HepG2 (cell line): ENCODE measurements around the gene DDX20. TPM values are rescaled to one million over a fixed set of nuclear protein-coding genes. Genes with fewer than 3 reads are reported as not detected.

Experiments
- CREB1 ChIP-seq, 2 experiments: fragments of 450-650 bp in 1 of 2; IDR thresholded peaks; 2 replicates each; pipeline ENCODE4 v1.6.1; 2016 to 2017; ENCODE audit warnings: control low read depth in 1 of 2, mild to moderate bottlenecking in 1 of 2, missing compliant biosample characterization in 1 of 2, missing genetic modification characterization in 1 of 2
- EED ChIP-seq: sonication (generic); formaldehyde crosslinking; IDR thresholded peaks from 2 replicates; pipeline ENCODE4 v1.5.0; 2020; ENCODE audit warnings: mild to moderate bottlenecking, missing genetic modification reagents
- FOSL2 ChIP-seq: sonication (generic); formaldehyde crosslinking; IDR thresholded peaks from 2 replicates; pipeline ENCODE4 v1.4.0; 2020; ENCODE audit warnings: missing genetic modification reagents
- FOXM1 ChIP-seq: sonication (generic); formaldehyde crosslinking; IDR thresholded peaks from 2 replicates; pipeline ENCODE4 v1.5.0; 2020; ENCODE audit warnings: missing genetic modification reagents
- FOXP1 ChIP-seq, 2 experiments: fragments of 450-650 bp in 1 of 2; IDR thresholded peaks; 2 replicates each; pipeline ENCODE4 v1.6.1; 2017 to 2018; ENCODE audit warnings: antibody characterized with exemption in 1 of 2
- HOXD1 ChIP-seq: sonication (generic); formaldehyde crosslinking; IDR thresholded peaks from 2 replicates; pipeline ENCODE4 v1.5.0; 2020; ENCODE audit warnings: missing genetic modification reagents
- KAT8 ChIP-seq: IDR thresholded peaks from 2 replicates; pipeline ENCODE4 v1.6.1; 2016; ENCODE audit warnings: missing genetic modification reagents, missing compliant biosample characterization
- KLF15 ChIP-seq: sonication (generic); formaldehyde crosslinking; IDR thresholded peaks from 2 replicates; pipeline ENCODE4 v1.8.1; 2023; ENCODE audit warnings: borderline replicate concordance, mild to moderate bottlenecking, inconsistent platforms, missing genetic modification reagents, mixed read lengths
- KMT2B ChIP-seq: IDR thresholded peaks from 2 replicates; pipeline ENCODE4 v1.6.1; 2016; ENCODE audit warnings: missing genetic modification reagents, missing compliant biosample characterization
- NR3C1 ChIP-seq: sonication (generic); formaldehyde crosslinking; IDR thresholded peaks from 2 replicates; pipeline ENCODE4 v1.4.0; 2020; ENCODE audit warnings: missing genetic modification reagents
- RFXAP ChIP-seq: sonication (generic); formaldehyde crosslinking; IDR thresholded peaks from 2 replicates; pipeline ENCODE4 v1.4.0; 2020; ENCODE audit warnings: missing genetic modification reagents, borderline replicate concordance
- SAFB2 ChIP-seq: sonication (generic); formaldehyde crosslinking; IDR thresholded peaks from 2 replicates; pipeline ENCODE4 v1.5.1; 2020; ENCODE audit warnings: missing genetic modification reagents, low read depth, mild to moderate bottlenecking, borderline replicate concordance
- ZKSCAN1 ChIP-seq: fragments of 150-350 bp; IDR thresholded peaks from 2 replicates; pipeline ENCODE4 v1.6.1; 2014; ENCODE audit warnings: low read length
- ZNF225 ChIP-seq: sonication (generic); formaldehyde crosslinking; IDR thresholded peaks from 2 replicates; pipeline ENCODE4 v1.4.0; 2020; ENCODE audit warnings: mild to moderate bottlenecking, missing genetic modification reagents
- ZNF30 ChIP-seq: sonication (generic); formaldehyde crosslinking; IDR thresholded peaks from 2 replicates; pipeline ENCODE4 v1.5.0; 2020; ENCODE audit warnings: mild to moderate bottlenecking, missing genetic modification reagents
- ZNF510 ChIP-seq: sonication (generic); formaldehyde crosslinking; IDR thresholded peaks from 2 replicates; pipeline ENCODE4 v1.4.0; 2020; ENCODE audit warnings: low read depth, mild to moderate bottlenecking, missing genetic modification reagents
- ZNF878 ChIP-seq: sonication (generic); formaldehyde crosslinking; IDR thresholded peaks from 2 replicates; pipeline ENCODE4 v1.8.1; 2023; ENCODE audit warnings: mild to moderate bottlenecking, missing genetic modification reagents, moderate library complexity
- polyA plus RNA-seq, 8 experiments: library from polyadenylated mRNA; depleted of rRNA in 3 of 8; stranded (reverse) in 7 of 8; unstranded in 1 of 8; fragments of >200 nt; fragmentation: Illumina TruSeq in 4 of 8; extraction: Trizol in 4 of 8; gene quantifications; 2 replicates each; pipeline versions ENCODE4 v1.2.1 to v1.2.3, GENCODE V29; 2011 to 2016; ENCODE audit warnings: low read depth in 4 of 8, missing spikeins in 1 of 8, mixed read lengths in 1 of 8; ENCODE audit not compliant: insufficient read depth in 1 of 8
- total RNA-seq, 5 experiments: library from RNA; depleted of rRNA; stranded (reverse); fragments of >200 nt; fragmentation: Illumina TruSeq; extraction: Trizol; gene quantifications; 2 replicates each; pipeline ENCODE4 v1.2.3, GENCODE V29; 2016; ENCODE audit warnings: low read depth in 1 of 5
- TF ChIP-seq, protein P1 (sequence below): sonication (generic); formaldehyde crosslinking; IDR thresholded peaks from 2 replicates; pipeline ENCODE4 v1.5.1; 2020; ENCODE audit warnings: missing genetic modification reagents, mild to moderate bottlenecking, borderline replicate concordance
- TF ChIP-seq, protein P2 (sequence below): sonication (generic); formaldehyde crosslinking; IDR thresholded peaks from 2 replicates; pipeline ENCODE4 v1.9.0; 2021; ENCODE audit warnings: missing genetic modification reagents, mild to moderate bottlenecking, borderline replicate concordance
- TF ChIP-seq, protein P3 (sequence below): IDR thresholded peaks from 2 replicates; pipeline ENCODE4 v1.6.1; 2018; ENCODE audit warnings: missing genetic modification reagents, mild to moderate bottlenecking, missing compliant biosample characterization
- TF ChIP-seq, protein P4 (sequence below): sonication (generic); formaldehyde crosslinking; IDR thresholded peaks from 2 replicates; pipeline ENCODE4 v1.5.0; 2020; ENCODE audit warnings: missing genetic modification reagents
- TF ChIP-seq, protein P5 (sequence below): sonication (generic); formaldehyde crosslinking; IDR thresholded peaks from 2 replicates; pipeline ENCODE4 v1.8.1; 2023; ENCODE audit warnings: mild to moderate bottlenecking, moderate library complexity, missing genetic modification reagents
- TF ChIP-seq, protein P6 (sequence below): sonication (generic); formaldehyde crosslinking; IDR thresholded peaks from 2 replicates; pipeline ENCODE4 v1.4.0; 2020; ENCODE audit warnings: low read depth, mild to moderate bottlenecking, missing genetic modification reagents

Gene DDX20
- total and polyA plus RNA-seq, 2 of the 13 experiments (the other 11 are each of a cell fraction or from before 2014, with no cell fraction given), result 4.0 to 14.3 TPM

DNA sequence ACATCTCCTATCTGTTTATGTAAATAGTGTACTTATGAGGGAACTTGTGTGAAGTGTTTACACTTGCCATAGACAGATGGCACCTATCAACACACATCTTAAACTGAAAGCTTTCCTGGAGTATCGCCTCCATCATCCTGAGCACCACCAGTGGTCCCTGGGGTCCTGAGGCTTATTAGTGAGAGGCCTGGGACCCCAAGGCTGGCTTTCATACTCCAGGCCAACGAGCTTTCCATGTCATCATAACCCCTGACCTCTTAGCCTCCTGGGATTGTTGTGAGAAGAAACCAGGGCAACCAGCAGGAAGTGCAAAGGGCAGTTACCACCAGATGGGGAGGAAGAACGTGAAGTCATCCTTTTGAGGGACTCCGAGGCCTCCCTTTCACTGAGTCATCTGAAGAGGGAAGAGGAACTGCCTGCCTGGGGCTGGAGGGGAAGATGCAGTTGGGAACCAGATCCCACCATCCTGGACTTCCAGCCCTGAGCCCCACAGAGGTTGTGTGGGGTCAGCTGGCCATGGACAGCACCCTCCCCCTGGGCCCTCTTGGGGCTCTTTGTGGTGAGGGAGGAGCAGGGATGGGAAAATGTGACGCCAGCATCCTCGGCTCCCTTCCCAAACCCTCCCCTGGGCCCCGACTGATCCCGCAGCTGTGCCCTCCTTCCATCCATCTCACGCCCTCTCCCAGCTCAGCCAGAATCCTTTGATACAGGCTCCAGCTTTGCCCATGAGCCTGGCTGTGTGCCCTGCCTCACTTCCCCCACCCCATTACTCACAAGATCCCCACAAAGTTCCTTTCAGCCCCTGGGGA, 22.3 kb upstream of the DDX20 start (continued):
- TF ChIP-seq, protein P1, sequence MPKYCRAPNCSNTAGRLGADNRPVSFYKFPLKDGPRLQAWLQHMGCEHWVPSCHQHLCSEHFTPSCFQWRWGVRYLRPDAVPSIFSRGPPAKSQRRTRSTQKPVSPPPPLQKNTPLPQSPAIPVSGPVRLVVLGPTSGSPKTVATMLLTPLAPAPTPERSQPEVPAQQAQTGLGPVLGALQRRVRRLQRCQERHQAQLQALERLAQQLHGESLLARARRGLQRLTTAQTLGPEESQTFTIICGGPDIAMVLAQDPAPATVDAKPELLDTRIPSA (CRISPR knock-in tag), result no peak
- no peak for TF ChIP-seq KLF15 (CRISPR knock-in tag)
- TF ChIP-seq, protein P2, sequence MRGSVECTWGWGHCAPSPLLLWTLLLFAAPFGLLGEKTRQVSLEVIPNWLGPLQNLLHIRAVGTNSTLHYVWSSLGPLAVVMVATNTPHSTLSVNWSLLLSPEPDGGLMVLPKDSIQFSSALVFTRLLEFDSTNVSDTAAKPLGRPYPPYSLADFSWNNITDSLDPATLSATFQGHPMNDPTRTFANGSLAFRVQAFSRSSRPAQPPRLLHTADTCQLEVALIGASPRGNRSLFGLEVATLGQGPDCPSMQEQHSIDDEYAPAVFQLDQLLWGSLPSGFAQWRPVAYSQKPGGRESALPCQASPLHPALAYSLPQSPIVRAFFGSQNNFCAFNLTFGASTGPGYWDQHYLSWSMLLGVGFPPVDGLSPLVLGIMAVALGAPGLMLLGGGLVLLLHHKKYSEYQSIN (CRISPR knock-in tag), result no peak
- no peak for TF ChIP-seq ZNF225 (CRISPR knock-in tag)
- no peak for TF ChIP-seq ZNF878 (CRISPR knock-in tag)
- TF ChIP-seq, protein P3, sequence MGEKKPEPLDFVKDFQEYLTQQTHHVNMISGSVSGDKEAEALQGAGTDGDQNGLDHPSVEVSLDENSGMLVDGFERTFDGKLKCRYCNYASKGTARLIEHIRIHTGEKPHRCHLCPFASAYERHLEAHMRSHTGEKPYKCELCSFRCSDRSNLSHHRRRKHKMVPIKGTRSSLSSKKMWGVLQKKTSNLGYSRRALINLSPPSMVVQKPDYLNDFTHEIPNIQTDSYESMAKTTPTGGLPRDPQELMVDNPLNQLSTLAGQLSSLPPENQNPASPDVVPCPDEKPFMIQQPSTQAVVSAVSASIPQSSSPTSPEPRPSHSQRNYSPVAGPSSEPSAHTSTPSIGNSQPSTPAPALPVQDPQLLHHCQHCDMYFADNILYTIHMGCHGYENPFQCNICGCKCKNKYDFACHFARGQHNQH (CRISPR knock-in tag), result peak; percentile 49; the same call in 1 of the 2 replicates
- peak; percentile 40 for TF ChIP-seq CREB1 (IDR thresholded peaks at IDR 0.05)
- no peak for TF ChIP-seq CREB1 (CRISPR knock-in tag; IDR thresholded peaks at IDR 0.05)
- no peak for TF ChIP-seq SAFB2 (CRISPR knock-in tag)
- TF ChIP-seq, protein P4, sequence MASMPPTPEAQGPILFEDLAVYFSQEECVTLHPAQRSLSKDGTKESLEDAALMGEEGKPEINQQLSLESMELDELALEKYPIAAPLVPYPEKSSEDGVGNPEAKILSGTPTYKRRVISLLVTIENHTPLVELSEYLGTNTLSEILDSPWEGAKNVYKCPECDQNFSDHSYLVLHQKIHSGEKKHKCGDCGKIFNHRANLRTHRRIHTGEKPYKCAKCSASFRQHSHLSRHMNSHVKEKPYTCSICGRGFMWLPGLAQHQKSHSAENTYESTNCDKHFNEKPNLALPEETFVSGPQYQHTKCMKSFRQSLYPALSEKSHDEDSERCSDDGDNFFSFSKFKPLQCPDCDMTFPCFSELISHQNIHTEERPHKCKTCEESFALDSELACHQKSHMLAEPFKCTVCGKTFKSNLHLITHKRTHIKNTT (CRISPR knock-in tag), result no peak
- TF ChIP-seq KAT8 (CRISPR knock-in tag), result peak; percentile 53
- TF ChIP-seq, protein P5, sequence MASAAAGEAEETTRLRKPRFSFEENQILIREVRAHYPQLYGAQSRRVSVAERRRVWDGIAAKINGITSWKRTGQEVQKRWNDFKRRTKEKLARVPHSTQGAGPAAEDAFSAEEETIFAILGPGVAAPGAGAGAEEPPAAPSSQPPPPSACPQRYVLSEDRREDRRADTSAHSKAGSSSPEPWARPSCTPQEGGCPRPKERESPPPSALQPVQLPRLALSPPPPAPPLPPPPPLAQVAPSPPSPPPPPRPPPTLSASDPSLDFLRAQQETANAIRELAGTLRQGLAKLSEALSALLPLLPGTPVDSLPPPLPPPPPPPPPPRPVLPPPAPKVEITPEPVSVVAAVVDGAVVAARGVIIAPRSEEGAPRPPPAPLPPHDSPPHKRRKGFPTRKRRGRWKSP, result no peak
- TF ChIP-seq KMT2B (CRISPR knock-in tag), result no peak
- TF ChIP-seq, protein P6, sequence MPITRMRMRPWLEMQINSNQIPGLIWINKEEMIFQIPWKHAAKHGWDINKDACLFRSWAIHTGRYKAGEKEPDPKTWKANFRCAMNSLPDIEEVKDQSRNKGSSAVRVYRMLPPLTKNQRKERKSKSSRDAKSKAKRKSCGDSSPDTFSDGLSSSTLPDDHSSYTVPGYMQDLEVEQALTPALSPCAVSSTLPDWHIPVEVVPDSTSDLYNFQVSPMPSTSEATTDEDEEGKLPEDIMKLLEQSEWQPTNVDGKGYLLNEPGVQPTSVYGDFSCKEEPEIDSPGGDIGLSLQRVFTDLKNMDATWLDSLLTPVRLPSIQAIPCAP, result no peak
- no peak for TF ChIP-seq HOXD1
- TF ChIP-seq EED, result no peak; the same call in 1 of the 2 replicates
- no peak for TF ChIP-seq FOXP1 (IDR thresholded peaks at IDR 0.05)
- peak; percentile 56 for TF ChIP-seq FOXP1 (CRISPR knock-in tag; IDR thresholded peaks at IDR 0.05)
- no peak for TF ChIP-seq ZNF510
- TF ChIP-seq ZKSCAN1, result no peak
- TF ChIP-seq ZNF30, result no peak
- no peak for TF ChIP-seq FOXM1 (CRISPR knock-in tag)
- no peak for TF ChIP-seq RFXAP (CRISPR knock-in tag)
- TF ChIP-seq NR3C1 (CRISPR knock-in tag), result no peak
- peak; percentile 90 for TF ChIP-seq FOSL2 (CRISPR knock-in tag)
